ENCODE results near the gene CHAD. TPM values are rescaled to one million over a fixed set of nuclear protein-coding genes. Genes with fewer than 3 reads are reported as not detected.
A peak's percentile ranks its signal among the peaks of the same experiment; 100 is the strongest.

CHAD gene
- total RNA-seq, 1 donor from 2014 or later, result 0.12 TPM

DNA sequence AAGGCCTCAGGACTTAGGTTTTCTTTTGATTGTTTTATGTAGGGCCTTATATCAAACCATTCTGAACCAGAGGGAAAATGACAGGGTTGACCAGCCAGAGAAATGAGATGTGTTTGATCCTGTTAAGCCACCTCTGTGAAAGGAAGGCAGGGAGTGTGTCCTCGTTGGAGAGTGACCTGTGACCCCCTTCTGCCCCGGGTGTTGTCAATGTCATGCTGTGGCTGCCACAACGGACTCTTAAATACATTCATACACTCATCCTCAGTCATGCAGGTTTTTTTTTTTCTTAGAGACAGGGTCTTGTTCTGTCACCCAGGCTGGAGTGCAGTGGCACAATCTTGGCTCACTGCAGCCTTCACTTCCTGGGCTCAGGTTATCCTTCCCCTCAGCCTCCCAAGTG lies 45.7 kb upstream of the CHAD start:
- Mint-ChIP-seq H3K4me3 (ENCODE audit: unreplicated experiment) (no peak overlapping the region), H3K36me3 (ENCODE audit: low read depth) (no peaks in the 10 kb centered on the region), H3K4me1 (ENCODE audit: low read depth) (peaks cover 50% of the 10 kb centered on the region), H3K9me3 (ENCODE audit: low read depth) (no peaks in the 10 kb centered on the region), H3K27me3 (ENCODE audit: low read depth) (no peaks in the 10 kb centered on the region), H3K27ac (ENCODE audit: unreplicated experiment) (peak overlapping the region; percentile 73)
- peak; percentile 25 for DNase-seq (ENCODE audit: low spot score)
- TF ChIP-seq, protein P1, sequence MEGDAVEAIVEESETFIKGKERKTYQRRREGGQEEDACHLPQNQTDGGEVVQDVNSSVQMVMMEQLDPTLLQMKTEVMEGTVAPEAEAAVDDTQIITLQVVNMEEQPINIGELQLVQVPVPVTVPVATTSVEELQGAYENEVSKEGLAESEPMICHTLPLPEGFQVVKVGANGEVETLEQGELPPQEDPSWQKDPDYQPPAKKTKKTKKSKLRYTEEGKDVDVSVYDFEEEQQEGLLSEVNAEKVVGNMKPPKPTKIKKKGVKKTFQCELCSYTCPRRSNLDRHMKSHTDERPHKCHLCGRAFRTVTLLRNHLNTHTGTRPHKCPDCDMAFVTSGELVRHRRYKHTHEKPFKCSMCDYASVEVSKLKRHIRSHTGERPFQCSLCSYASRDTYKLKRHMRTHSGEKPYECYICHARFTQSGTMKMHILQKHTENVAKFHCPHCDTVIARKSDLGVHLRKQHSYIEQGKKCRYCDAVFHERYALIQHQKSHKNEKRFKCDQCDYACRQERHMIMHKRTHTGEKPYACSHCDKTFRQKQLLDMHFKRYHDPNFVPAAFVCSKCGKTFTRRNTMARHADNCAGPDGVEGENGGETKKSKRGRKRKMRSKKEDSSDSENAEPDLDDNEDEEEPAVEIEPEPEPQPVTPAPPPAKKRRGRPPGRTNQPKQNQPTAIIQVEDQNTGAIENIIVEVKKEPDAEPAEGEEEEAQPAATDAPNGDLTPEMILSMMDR (IDR thresholded peaks at IDR 0.05), result no peak

DNA sequence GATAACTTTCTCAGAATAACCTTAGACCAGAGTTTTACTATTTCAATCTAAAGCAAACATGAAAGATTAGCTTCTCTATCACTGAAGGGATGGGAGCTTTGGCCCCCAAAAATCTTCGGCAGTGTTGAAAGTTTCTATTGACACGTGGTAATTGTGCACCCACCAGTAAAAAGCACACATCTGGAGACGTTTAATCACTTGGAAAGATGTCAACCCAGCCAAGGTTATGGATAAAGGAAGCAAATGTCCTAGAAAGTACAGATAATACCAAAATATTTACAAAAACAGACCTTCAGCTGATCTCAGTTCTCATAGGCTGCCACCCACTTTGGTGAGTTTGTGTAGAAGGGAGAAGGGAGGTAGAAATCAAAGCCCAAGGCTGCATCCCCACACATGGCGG lies 44.8 kb upstream of the CHAD start:
- Mint-ChIP-seq H3K9me3 (ENCODE audit: low read depth) (no peaks in the 10 kb centered on the region), H3K27me3 (ENCODE audit: low read depth) (no peaks in the 10 kb centered on the region), H3K4me3 (ENCODE audit: unreplicated experiment) (no peak overlapping the region), H3K36me3 (ENCODE audit: low read depth) (no peaks in the 10 kb centered on the region), H3K27ac (ENCODE audit: unreplicated experiment) (no peak overlapping the region), H3K4me1 (ENCODE audit: low read depth) (peaks cover 51% of the 10 kb centered on the region)
- TF ChIP-seq, protein P1 (IDR thresholded peaks at IDR 0.05), result no peak
- no peak for DNase-seq (ENCODE audit: low spot score)

DNA sequence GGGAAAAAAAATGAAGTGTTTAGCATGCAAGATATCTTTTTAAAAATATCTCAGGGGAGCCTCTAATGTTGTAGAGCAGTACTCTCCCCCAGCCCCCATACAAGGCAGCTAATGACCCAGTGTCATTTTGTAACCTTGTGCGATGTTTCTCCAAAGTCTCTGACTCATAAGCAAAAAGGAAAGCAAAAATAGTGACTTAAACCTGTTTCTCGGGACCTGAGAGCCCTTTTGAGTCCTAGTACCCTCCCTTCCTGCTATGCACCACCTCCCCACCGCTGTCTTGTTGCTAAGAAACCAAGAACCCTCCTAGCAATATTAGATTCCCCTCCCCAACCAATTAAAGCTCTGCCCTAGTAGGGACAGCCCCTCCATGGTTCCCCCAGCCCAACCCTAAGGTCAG lies 42.4 kb upstream of the CHAD start:
- H3K4me3 Mint-ChIP-seq (ENCODE audit: unreplicated experiment), result no peak overlapping the region
- DNase-seq (ENCODE audit: low spot score), result no peak
- TF ChIP-seq, protein P1 (IDR thresholded peaks at IDR 0.05), result no peak
- H3K27me3 Mint-ChIP-seq (ENCODE audit: low read depth), result no peaks in the 10 kb centered on the region
- peaks cover 43% of the 10 kb centered on the region for H3K4me1 Mint-ChIP-seq (ENCODE audit: low read depth)
- peak overlapping the region; percentile 32 for H3K27ac Mint-ChIP-seq (ENCODE audit: unreplicated experiment)
- no peaks in the 10 kb centered on the region for H3K36me3 Mint-ChIP-seq (ENCODE audit: low read depth)
- no peaks in the 10 kb centered on the region for H3K9me3 Mint-ChIP-seq (ENCODE audit: low read depth)

DNA sequence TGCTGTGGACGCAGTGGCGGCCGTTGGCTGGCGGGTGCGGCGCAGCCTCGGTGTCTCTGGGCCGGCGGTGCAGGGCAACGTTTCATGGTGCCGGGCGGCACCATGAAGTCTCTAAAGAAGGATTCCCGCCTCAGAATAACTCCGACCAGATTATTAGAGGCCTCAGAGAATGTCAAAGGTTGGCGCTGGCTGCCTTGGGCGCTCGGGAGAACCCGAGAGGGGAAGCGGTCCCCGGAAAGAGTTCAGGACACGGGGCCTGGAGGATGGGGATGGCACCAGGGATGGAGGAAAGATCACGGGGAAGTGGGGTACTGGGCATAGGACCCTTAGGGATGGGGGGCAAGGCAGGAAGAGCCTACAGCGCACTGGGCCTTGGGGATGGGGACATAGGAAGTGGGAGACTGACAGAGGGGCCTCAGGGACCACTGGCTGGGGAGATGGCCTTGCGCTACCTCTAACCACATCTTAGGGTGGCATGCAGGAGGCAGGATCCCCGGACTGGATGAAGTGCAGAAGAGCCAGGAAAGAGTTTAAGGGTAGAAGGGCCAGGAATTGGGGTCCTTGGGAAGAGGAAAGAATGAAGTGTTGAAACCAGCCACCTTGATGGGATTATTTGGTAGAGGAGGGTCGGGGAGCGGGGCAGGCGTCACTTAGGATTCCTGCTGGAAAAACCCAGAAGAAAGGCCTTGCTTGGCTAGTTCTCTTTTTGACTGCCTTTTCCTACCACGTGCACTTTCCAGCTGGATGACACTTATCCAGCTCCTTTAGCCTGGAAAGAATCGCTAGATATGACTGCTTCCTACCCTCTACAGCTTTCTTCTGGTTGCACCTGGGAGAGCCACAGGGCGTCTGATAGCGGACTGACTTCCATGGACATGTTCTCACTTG lies 40.1 kb upstream of the CHAD start:
- TF ChIP-seq, protein P1 (IDR thresholded peaks at IDR 0.05), result no peak
- DNase-seq (ENCODE audit: low spot score), result peak; percentile 51
- Mint-ChIP-seq H3K36me3 (ENCODE audit: low read depth) (no peaks in the 10 kb centered on the region), H3K4me3 (ENCODE audit: unreplicated experiment) (peak overlapping the region; percentile 73), H3K9me3 (ENCODE audit: low read depth) (no peaks in the 10 kb centered on the region), H3K27ac (ENCODE audit: unreplicated experiment) (peak overlapping the region; percentile 76), H3K4me1 (ENCODE audit: low read depth) (peaks cover 25% of the 10 kb centered on the region), H3K27me3 (ENCODE audit: low read depth) (no peaks in the 10 kb centered on the region)

DNA sequence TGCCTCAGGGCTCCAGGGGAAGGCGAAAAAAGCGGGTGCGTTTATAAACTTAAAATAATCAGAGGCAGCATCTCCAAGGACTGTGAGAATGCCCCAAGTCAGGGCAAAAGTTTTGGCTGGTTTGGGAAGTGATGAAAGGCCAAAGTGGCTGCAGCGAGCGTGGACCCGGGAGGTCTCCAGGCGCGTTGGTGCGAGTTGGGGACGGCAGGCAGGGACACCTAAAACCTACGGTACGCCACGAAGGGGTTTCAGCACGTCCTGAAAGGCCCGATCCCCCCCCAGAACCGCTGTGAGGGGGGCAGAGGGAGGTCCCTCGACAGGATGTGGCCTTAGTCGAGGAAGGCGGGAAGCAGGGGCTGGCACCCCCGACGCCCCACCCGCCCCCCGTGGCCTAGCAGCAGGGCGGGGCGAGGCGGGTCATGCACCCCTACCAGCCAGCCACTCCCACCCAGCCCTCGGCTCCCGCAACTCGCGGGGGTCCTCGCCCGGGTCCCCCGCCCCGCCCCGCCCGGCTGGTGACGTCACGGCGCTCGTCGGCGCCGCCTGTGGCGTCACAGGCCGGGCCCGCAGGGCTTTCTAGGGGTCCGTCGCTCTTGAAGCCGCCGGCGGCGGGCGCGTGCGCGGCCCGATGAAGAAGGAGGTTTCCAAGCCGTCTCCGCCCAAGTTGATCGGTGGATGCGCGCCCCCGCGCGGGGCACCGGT lies 39.3 kb upstream of the CHAD start, which contains the start of gene MYCBPAP:
Gene MYCBPAP, plus strand, starts transcription at position 569 of the 702 bp plus-strand sequence. CDS start 236 bp downstream, outside the sequence.
- H3K4me3 Mint-ChIP-seq (ENCODE audit: unreplicated experiment), result peak within 1 kb of the TSS; percentile 73
- H3K27me3 Mint-ChIP-seq (ENCODE audit: low read depth), result no peaks in the 10 kb centered on the region
- no peaks in the 10 kb centered on the region for H3K9me3 Mint-ChIP-seq (ENCODE audit: low read depth)
- peak within 1 kb of the TSS; percentile 76 for H3K27ac Mint-ChIP-seq (ENCODE audit: unreplicated experiment)
- DNase-seq (ENCODE audit: low spot score), result peak; percentile 78
- no peaks in the 10 kb centered on the region for H3K36me3 Mint-ChIP-seq (ENCODE audit: low read depth)
- TF ChIP-seq, protein P1 (IDR thresholded peaks at IDR 0.05), result peak; percentile 64
- peaks cover 28% of the 10 kb centered on the region for H3K4me1 Mint-ChIP-seq (ENCODE audit: low read depth)
